ENCODE results near the gene IFNG-AS1.

DNA sequence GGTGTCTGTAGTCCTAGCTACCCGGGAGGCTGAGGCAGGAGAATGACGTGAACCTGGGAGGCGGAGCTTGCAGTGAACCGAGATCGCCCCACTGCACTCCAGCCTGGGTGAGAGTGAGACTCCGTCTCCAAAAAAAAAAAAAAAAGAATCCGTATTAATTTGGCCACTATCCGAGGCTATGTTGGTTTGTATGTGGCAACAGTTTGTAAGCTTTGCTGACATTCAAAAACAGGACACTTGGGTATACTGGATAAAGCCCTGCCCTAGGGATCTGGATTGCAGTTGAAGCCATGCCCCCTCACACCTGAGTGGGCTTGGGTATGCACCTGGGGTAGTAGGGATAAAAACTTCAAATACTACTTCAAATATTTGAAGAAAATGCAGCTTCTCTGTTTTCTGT is 14.5 kb downstream of the IFNG-AS1 start:
- TF ChIP-seq, protein P1, sequence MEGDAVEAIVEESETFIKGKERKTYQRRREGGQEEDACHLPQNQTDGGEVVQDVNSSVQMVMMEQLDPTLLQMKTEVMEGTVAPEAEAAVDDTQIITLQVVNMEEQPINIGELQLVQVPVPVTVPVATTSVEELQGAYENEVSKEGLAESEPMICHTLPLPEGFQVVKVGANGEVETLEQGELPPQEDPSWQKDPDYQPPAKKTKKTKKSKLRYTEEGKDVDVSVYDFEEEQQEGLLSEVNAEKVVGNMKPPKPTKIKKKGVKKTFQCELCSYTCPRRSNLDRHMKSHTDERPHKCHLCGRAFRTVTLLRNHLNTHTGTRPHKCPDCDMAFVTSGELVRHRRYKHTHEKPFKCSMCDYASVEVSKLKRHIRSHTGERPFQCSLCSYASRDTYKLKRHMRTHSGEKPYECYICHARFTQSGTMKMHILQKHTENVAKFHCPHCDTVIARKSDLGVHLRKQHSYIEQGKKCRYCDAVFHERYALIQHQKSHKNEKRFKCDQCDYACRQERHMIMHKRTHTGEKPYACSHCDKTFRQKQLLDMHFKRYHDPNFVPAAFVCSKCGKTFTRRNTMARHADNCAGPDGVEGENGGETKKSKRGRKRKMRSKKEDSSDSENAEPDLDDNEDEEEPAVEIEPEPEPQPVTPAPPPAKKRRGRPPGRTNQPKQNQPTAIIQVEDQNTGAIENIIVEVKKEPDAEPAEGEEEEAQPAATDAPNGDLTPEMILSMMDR (IDR thresholded peaks at IDR 0.05): no peak
- no peak for TF ChIP-seq POLR2A (IDR thresholded peaks at IDR 0.05)

All from heart left ventricle (tissue), 13 donors.